ENCODE data around the gene BCL2L1.
A peak's percentile ranks its signal among the peaks of the same experiment; 100 is the strongest.

Gene BCL2L1

DNA sequence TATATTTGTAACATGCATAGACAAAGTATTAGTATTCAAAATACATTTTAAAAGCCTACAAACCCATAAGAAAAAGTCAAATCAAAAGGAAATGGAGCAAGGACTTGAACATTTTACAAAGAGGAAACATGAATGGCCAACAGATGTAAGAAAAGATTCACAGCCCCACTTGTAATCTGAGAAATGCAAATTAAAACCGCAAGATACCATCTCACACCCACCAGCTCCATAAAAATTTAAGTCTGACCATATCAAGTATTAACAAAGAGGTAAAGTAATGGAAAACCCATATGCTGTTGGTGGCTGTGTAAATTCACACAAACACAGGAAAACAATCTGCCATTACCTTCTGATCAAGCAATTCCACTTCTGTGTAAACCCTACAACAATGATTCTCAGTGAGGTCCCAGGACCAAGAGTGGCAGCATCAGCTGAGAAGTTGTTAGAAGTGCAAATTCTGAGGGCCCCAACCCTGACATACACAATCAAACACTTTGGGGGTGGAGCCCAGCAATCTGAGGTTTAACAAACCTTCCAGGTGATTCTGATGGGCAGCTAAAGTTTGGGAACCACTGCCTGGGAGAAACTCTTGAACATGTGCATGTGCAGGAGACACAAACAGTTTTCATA is 30.9 kb downstream of the BCL2L1 start:
- DNase-seq: no peak

- DNase-seq: no peak
Observed at GRCh38 chr20:31690124-31690666, 32.5 kb downstream of the BCL2L1 start.

DNA sequence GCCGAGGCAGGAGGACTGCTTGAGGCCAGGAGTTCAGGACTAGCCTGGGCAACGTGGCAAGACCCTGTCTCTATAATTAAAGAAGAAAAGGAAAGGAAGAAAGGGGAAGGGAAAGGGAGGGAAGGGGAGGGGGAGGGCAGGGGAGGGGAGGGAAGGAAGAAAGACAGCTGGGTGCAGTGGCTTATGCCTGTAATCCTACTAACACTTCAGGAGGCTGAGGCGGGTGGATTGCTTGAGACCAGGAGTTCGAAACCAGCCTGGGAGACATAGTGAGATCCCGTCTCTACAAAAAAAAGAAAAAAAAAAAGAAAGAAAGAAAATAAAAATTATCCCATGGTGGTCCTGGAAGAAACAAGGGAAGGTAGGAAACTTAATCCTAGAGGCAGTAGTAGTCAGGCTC is 33.5 kb downstream of the BCL2L1 start:
- DNase-seq: no peak

DNA sequence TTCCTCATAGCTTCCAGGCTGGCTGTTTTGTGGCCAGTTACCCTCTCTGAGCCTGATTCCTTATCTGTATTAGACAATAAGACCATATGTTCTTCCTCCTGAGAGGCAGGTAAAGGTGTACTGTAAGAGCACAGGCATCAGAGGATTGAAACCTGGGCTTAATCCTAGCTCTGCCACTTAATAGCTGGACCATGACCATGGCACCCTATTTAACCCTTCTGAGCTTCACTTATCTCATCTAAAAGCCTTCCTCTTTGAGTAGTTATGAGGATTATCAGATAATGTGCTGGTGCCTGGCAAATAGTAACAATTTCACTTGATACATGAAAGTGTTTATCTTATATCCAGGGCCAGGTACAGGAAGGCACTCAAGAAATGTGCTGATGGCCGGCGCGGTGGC is 34.9 kb downstream of the BCL2L1 start:
- DNase-seq: no peak

GRCh38 chr20:31685853-31686643 is 36.6 kb downstream of the BCL2L1 start:
- DNase-seq: no peak

DNA sequence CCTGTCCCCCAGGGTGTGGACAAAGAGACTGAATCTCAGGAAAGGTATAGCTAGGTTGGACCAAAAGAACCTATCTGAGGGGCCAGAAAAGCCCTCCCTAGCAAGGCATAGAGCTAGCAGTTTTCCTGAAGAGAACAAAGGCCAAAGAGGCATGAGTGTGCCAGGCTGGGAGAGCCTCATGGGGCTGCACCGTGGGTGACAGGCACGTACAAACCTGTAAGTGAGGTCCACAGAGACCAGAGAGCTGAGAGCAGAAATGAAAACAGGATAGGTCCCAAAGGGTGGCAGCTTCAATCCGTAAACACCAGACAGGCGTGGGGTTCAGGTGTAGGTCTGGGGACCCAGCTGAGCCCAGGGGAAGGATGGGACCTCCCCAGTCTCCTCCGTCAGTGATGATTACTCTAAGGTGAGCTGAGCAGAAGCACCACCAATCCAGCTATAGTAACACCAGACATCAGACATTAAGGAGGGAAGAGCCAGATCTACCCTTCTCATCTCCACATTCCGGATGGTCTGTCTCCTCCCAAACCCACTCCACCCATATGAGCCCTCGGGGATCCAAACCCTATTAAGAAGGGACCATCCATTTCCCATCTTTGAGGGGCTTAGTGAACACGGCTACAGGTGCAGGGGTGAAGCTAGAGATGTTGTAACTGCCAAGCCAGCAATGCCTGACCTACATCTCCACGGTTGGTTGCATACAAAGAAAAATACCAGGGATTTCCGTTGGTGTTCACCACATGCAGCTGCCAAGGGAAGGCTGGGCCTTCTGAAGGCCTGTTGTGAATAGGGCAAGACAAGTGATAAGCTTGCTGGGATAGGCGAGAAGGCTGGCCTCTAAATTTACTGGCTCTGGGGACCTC is 38.3 kb downstream of the BCL2L1 start:
- peak; percentile 54 for DNase-seq

- DNase-seq: no peak
Observed at GRCh38 chr20:31682927-31683326, 39.7 kb downstream of the BCL2L1 start.

DNA sequence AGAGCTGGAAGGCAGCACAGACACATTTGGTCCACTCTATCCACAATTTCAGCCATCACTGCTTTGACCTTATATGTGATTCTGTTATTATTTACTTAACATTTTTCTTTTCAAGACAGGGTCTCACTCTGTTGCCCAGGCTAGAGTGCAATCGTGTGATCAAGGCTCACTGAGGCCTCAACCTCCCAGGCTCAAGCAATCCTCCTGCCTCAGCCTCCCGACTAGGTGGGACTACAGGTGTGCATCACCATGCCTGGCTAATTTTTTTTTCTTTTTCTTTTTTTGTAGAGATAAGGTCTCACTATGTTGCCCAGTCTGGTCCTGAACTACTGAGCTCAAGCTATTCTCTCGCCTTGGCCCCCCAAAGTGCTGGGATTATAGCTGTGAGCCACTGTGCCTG is 40.3 kb downstream of the BCL2L1 start:
- DNase-seq: no peak

GRCh38 chr20:31681769-31682168 is 40.9 kb downstream of the BCL2L1 start:
- no peak for DNase-seq

DNA sequence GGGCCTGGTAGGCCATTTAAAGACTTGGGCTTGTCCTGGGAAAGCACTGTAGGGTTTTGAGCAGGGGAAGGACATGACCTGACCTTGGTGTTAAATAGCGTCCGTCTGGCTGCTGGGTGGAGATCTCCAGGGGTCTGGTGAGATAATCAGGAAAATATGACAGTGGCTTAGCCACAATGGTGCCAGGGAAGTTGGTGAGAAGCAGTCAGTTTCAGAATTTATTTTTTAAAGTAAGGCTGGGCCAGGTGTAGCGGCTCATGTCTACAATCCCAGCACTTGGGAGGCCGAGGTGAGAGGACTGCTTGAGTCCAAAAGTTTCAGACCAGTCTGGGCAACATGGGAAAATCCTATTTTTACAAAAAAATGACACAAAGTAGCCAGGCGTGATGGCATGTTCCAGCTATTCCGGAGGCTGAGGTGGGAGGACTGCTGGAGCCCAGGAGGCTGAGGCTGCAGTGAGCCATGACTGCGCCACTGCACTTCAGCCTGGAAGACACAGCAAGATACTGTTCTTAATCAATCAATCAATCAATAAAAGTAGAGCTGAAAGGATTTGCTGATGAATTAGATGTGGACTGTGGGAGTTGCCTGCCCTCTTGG is 41.4 kb downstream of the BCL2L1 start:
- no peak for DNase-seq

GRCh38 chr20:31680286-31681127 is 42.2 kb downstream of the BCL2L1 start:
- DNase-seq: no peak

DNA sequence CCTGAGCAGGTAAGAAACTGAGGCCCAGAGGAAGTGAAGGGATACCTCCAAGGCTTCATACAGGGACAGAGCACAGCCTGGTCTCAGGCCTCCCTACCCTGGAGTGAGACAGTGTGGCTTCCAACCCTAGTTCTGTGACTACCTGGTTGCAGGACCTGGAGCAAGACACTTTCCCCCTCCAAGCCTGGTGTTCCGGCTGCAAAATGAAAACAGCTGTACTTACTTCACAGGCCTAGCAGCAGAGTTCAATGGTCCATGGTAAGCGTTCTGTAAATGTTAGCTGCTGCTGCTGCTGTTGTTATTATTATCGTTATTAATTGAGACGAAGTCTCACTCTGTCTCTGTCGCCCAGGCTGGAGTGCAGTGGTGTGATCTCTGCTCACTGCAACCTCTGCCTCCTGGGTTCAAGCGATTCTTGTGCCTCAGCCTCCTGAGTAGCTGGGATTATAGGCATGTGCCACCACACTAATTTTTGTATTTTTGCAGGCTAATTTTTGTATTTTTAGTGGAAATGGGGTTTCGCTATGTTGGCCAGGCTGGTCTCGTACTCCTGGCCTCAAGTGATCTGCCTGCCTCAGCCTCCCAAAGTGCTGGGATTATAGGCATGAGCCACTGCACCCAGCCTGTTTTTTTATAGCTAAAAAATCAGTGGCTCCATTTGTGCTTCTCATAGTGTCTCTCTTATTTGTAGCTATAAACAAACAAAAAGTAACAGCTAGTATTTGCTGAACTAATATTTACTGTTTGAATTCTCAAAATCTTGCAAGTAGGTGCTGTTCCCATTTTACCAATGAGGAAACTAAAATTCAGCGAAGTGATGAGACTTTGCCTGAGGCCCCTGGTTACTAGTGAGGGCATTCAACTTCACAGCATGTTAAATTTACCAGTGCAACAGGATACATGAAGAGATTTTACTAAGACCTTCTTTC is 43.0 kb downstream of the BCL2L1 start:
- DNase-seq: no peak

DNA sequence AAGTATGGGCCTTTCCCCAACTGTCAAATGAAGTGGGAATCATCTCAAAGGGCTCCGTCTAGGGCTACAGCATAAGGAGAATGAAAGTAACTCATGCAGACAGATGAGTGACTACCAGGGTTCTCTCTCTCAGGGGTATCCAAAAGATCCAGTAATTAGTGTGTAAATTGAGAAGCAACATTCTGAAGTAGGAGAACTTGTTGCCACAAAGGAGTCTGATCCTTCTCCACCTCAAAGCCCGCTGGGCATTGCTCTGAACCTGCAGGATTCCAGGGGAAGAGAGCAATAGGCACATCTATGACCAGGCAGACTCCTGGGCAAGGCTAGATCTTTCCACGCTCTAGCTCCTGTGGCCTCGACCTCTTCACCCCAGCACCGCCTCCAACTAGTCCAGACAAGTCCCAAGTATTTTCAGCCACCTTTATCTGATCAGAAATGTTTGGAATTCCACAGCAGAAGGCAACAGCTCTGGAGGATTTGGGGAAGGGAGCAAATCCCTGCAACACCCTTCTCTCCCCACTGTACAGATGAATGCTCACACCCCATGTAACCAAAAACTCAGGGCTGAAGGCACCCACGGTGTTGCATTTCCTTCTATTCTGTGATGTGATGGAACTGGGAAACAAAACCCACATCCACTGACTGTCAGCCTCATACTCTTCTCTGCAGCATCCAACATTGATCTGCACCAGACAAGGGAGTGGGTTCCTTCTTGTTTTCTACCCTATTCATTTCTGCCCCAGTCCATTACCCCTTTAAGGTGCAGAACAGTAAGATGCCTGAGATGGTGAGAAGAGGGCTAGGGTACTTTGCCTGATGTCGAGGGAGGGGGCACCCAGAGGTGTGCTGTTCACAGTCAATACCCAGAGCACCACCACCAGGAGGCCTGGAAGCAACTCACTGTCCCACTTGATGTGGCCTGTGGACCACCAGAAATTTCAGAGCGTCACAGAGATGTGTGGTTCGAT is 44.0 kb downstream of the BCL2L1 start:
- peak; percentile 2 for DNase-seq

- DNase-seq: no peak
Observed at GRCh38 chr20:31677553-31678260, 45.0 kb downstream of the BCL2L1 start.

- DNase-seq: peak; percentile 90
Observed at GRCh38 chr20:31676609-31676989, 46.1 kb downstream of the BCL2L1 start.

DNA sequence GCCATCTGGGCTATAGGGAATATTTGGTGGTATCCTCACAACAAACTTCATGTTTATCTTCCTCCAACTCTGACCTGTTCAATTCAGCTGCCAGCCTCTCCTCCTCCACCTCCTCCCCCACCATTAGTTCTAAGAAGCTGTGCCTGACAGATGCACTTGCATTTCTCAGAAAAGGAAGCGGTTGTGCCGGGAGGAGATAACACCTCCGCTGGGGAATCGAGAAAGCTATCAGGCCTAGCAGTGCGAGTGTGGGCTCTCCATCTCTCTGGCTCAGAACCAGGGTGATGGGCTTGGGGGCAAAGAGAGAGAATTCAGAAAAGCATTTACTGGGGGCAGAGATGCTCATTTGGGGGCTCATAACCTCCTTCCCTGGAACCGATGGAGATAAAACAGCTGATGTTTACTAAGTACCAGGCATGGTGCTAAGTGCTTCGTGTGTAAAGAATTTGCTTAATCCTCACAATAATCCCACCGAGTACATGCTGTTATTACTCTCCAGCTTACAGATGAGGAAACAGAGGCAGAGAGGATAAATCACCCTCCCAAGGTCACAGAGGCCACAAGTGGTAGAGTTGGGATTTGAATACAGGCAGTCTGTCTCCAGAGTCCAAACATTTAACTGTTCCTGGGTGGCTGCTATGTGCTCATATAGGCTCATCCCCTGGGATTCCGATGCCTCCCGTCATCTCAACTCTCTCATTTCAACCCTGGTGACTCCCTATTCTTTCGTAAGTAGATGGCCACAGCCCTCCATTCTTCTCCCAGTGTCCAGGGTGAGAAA is 46.6 kb downstream of the BCL2L1 start:
- DNase-seq: peak; percentile 99

DNA sequence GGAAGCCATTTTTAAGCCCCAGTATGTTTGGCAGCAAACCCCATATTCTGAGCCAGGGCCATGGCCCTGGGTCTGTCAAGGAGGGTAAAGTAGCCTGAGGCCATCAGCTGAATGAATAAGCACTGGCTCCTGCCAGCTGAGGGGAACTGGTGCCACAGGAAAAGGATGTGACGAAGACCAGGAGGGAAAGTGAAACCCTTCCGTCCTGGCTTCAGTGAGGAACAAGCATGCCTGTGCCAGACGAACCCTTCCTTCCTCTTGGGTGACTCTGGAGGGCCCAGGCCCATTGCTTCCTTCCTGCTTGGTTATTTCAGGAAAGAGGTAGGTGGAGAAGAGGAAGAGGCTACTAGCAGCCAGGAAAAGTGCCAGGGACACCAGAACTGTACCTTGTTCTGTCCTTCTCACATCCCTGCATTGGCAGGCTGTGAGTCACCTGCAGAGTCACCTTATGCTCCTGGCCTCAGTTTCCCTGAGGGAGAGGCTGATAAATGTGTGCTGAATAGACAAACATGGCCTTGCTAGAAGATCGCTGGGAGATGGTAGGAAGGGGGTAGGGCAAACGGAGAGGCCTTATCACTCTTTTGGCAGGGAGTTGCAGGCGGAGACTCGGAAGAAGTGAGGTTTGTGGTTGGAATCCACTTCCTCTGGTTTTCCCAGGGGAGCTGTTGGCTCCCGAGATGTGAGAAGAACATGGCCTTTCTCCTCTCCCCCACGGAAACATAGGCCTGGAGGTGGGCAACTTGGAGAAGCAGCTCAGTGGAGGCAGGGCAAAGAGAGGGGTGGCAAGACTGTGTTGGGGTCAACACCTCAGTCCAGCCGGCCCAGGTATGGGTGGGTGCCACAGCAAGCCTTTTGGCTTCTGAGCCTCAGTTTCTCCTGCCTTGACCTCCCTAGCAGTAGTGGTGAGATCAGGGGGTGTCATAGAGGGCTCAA is 47.5 kb downstream of the BCL2L1 start:
- DNase-seq: peak; percentile 95

Data from hematopoietic multipotent progenitor cell treated with erythropoietin and hydrocortisone succinate and interleukin-3 and kit ligand, for 8 days (in vitro differentiated cells).